ENCODE results near the gene STOML1.

Gene STOML1

GRCh38 chr15:74013374-74013894, 21.3 kb upstream of the STOML1 start:
- DNase-seq, result no peak

- no peak for DNase-seq
Observed at GRCh38 chr15:74011610-74012009, 19.5 kb upstream of the STOML1 start.

GRCh38 chr15:74010929-74011540, 18.9 kb upstream of the STOML1 start:
- no peak for DNase-seq

- no peak for DNase-seq
Observed at GRCh38 chr15:74008901-74009300, 16.8 kb upstream of the STOML1 start.

GRCh38 chr15:74007820-74008371, 15.8 kb upstream of the STOML1 start:
- no peak for DNase-seq

- DNase-seq, result no peak
Observed at GRCh38 chr15:74006774-74007639, 14.9 kb upstream of the STOML1 start.

- no peak for DNase-seq
Observed at GRCh38 chr15:73997986-73998385, 5.9 kb upstream of the STOML1 start.

GRCh38 chr15:73996939-73997338, 4.8 kb upstream of the STOML1 start:
- no peak for DNase-seq

- no peak for DNase-seq
Observed at GRCh38 chr15:73996267-73996666, 4.2 kb upstream of the STOML1 start.

GRCh38 chr15:73994912-73995622, 3.0 kb upstream of the STOML1 start:
- peak in 1 of 2 donors; percentile 24 for DNase-seq

- DNase-seq, result peak; percentile 92 to 94
Observed at GRCh38 chr15:73994413-73994883, 2.4 kb upstream of the STOML1 start, which contains the start of gene PML. Gene PML, plus strand, starts transcription at chr15:73994716. Its CDS starts 97 bp downstream, at chr15:73994813.

- no peak for DNase-seq
Observed at GRCh38 chr15:73993211-73993994, 1.3 kb upstream of the STOML1 start.

- DNase-seq, result no peak
Observed at GRCh38 chr15:73992594-73992898, 451 bp upstream of the STOML1 start.

GRCh38 chr15:73991260-73991659, 835 bp downstream of the STOML1 start:
- DNase-seq, result no peak

- no peak for DNase-seq
Observed at GRCh38 chr15:73990250-73991005, 1.7 kb downstream of the STOML1 start.

GRCh38 chr15:73989001-73989798, 2.9 kb downstream of the STOML1 start:
- DNase-seq, result no peak

GRCh38 chr15:73988445-73988969, 3.6 kb downstream of the STOML1 start:
- DNase-seq, result no peak

- no peak for DNase-seq
Observed at GRCh38 chr15:73987681-73988444, 4.2 kb downstream of the STOML1 start.

- no peak for DNase-seq
Observed at GRCh38 chr15:73987250-73987649, 4.8 kb downstream of the STOML1 start.

- DNase-seq, result no peak
Observed at GRCh38 chr15:73986776-73987056, 5.4 kb downstream of the STOML1 start.
